ACHN (cell line): ENCODE measurements around the gene ABCG1.

Experiments
- DNase-seq: peaks from one replicate; pipeline ENCODE4 v3.0.0-alpha.2; 2015
- in situ Hi-C: cut with HindIII; loops from 2 replicates; pipeline ENCODE4 v1.10.0; 2017; ENCODE audit warnings: low sequenced_read_pairs, low pct_ligation_motif_present, low pct_unique_long_range_greater_than_20kb

Gene ABCG1

GRCh38 chr21:42321231-42321630, 102.3 kb downstream of the ABCG1 start:
- no peak for DNase-seq
- in situ Hi-C loops, result no loop called here

GRCh38 chr21:42321845-42322244, 102.9 kb downstream of the ABCG1 start:
- no peak for DNase-seq
- in situ Hi-C loops, result no loop called here

DNA sequence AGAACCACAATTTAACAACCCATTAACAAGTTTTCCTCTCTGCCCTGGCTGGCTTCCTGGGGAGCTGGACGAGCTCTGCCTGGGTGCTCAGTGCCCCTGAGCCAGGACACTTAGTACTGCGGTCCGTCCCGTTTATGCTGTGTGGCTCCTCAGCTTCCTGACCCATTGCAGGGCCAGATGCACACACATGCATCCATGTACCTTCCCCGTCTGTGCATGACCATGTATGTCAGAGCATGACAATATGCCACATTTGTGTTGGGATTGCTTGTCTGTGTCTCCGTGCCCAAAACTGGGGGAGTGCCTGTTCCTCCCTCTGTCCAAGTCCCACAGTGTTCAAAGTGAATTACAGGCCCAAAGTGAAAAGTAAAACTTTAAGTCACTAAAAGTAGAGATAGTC, 106.0 kb downstream of the ABCG1 start:
- in situ Hi-C loops, result no loop called here
- DNase-seq, result no peak

- no peak for DNase-seq
- in situ Hi-C loops, result no loop called here
These were observed 111.7 kb downstream of the ABCG1 start for GRCh38 chr21:42330380-42331371.

- no peak for DNase-seq
- in situ Hi-C loops, result no loop called here
These were observed 112.7 kb downstream of the ABCG1 start for GRCh38 chr21:42331660-42332059.

DNA sequence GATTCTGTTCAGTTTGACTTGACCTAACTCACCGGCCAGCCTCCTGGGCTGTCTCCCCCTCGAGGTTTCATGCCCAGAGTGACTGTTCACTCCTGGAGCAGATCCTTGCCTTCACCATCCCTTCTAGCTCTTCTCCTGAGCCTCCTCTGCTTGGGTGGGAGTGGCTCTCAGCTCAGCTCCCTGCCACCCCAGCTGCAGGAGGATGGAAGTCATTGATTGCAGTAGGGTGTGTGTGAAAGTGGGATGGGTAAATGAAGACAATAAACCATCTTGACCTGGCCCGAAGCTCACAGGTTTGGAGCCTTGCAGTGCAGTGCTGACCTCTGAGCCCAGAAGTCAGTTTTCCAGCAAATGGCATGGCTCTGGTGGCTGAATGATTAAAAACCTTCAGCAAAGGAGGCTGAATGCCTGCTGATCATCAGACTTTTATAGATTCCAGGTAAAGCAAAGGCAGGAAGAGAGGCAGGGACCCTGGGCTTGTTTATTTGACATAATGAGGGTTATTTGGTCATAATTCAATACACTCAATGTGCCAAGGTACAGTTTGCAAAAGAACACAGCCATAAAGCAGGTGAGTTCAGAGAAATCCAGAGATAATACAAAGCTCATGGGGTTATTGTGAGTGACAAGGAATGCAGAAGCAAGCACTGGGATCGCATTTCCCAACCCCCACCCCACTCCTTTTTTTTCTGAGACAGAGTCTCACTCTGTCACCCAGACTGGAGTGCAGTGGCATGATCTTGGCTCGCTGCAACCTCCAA, 113.8 kb downstream of the ABCG1 start:
- in situ Hi-C loops, result no loop called here
- no peak for DNase-seq

- no peak for DNase-seq
- in situ Hi-C loops, result no loop called here
These were observed 117.1 kb downstream of the ABCG1 start for GRCh38 chr21:42336054-42336453.

- DNase-seq, result no peak
- in situ Hi-C loops, result no loop called here
These were observed 118.3 kb downstream of the ABCG1 start for GRCh38 chr21:42337276-42337675.

- peak; percentile 60 for DNase-seq
- in situ Hi-C loops, result no loop called here
These were observed 119.1 kb downstream of the ABCG1 start for GRCh38 chr21:42337830-42338728.

- DNase-seq, result no peak
- in situ Hi-C loops, result no loop called here
These were observed 120.1 kb downstream of the ABCG1 start for GRCh38 chr21:42338729-42339715.

DNA sequence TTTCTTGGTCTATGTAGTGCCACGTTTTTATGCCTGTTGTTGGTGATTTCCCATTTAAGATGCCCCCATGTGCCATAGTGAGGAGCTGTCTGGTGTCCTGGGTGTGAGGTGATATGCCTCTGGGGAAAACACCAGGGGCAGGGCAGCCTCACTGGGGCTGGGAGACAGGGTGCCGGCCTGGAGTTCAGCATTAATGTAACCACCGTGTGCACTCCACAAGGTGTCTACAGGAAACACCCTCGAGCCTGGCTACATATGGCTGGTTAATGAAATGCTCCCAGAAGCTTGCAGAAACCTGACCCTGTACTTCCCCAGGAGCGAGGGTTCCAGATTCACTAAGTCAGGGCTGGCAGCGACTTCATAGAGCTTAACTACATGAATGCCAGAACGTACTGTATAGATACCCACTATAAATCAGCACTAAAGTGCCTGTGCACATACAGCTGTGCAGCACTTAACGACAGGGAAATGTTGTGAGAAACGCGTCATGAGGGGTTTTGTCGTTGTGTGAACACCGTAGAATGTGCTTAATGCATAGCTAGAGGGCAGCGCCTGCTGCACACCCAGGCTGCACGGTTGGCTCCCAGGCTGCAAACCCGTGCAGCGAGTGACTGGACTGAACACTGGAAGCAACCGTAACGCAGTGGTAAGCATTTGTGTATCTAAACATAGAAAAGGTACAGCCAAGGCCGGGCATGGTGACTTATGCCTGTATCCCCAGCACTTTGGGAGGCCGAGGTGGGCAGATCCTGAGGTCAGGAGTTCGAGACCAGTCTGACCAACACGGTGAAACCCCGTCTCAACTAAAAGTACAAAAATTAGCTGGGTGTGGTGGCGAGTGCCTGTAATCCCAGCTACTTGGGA, 121.5 kb downstream of the ABCG1 start:
- in situ Hi-C loops, result no loop called here
- no peak for DNase-seq

GRCh38 chr21:42341776-42342542, 123.0 kb downstream of the ABCG1 start:
- in situ Hi-C loops, result no loop called here
- DNase-seq, result no peak

GRCh38 chr21:42343101-42343500, 124.2 kb downstream of the ABCG1 start:
- in situ Hi-C loops, result no loop called here
- no peak for DNase-seq

GRCh38 chr21:42343556-42343955, 124.6 kb downstream of the ABCG1 start:
- in situ Hi-C loops, result no loop called here
- no peak for DNase-seq

GRCh38 chr21:42343963-42344510, 125.1 kb downstream of the ABCG1 start:
- in situ Hi-C loops, result no loop called here
- DNase-seq, result no peak

GRCh38 chr21:42344631-42345030, 125.7 kb downstream of the ABCG1 start:
- in situ Hi-C loops, result no loop called here
- no peak for DNase-seq
